Fibroblast of mammary gland (primary cell): Measurements from ENCODE around the gene MMADHC.

ENCODE experiments used
- DNase-seq: peaks from one replicate; pipeline ENCODE4 v3.0.0-alpha.2; 2010; ENCODE audit warnings: low read depth
- H3K4me3 ChIP-seq: 2 replicates; pipeline ENCODE4 v1.5.1; 2011; ENCODE audit warnings: low read depth, mild to moderate bottlenecking, low read length, moderate library complexity; ENCODE audit not compliant: control insufficient read depth
- TF ChIP-seq, protein P1 (sequence below): conservative IDR thresholded peaks from 2 replicates; pipeline ENCODE4 v1.5.1; 2011; ENCODE audit warnings: low read depth, low read length, inconsistent platforms; ENCODE audit not compliant: control insufficient read depth, insufficient read depth

Gene MMADHC

DNA sequence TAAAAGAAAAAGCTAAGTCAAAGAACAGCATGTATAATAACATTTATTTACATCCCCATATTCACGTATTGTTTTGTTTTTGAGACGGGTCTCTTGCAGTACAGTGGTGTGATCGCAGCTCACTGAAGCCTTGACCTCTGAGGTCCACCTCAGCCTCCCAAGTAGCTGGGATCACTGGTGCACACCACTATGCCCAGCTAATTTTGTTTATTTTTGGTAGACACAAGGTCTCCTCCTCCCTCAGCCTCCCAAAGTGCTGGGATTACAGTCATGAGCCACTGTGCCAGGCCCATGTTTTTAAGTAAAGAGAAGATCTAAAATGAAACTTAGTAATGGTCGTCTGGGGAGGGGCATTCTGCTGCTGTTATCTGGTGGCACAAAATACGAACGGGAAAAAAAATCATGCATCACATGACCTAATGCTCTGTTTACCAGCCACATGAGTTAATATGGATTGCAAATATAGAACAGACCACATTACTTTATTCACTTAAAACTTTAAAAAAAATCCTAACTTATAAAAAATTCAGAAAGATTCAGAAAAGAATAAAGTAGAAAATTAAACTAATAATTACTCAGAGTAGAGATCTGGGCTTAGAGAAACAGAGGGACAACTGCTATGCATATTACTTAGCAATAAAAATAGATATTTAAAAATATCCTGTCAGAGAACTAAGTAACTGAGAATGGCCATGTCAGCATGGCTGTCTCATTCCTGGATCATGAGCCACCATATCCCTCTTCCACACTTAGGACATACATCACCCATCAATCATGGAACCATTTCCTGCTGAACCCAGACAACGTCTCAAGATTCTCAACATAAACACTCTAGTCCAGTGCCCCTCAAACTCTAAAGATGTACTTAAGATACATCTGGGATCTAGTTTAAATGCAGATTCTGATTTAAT is 7.3 kb downstream of the MMADHC start:
- no peak overlapping the region for H3K4me3 ChIP-seq
- peak; percentile 47 for DNase-seq
- TF ChIP-seq, protein P1, sequence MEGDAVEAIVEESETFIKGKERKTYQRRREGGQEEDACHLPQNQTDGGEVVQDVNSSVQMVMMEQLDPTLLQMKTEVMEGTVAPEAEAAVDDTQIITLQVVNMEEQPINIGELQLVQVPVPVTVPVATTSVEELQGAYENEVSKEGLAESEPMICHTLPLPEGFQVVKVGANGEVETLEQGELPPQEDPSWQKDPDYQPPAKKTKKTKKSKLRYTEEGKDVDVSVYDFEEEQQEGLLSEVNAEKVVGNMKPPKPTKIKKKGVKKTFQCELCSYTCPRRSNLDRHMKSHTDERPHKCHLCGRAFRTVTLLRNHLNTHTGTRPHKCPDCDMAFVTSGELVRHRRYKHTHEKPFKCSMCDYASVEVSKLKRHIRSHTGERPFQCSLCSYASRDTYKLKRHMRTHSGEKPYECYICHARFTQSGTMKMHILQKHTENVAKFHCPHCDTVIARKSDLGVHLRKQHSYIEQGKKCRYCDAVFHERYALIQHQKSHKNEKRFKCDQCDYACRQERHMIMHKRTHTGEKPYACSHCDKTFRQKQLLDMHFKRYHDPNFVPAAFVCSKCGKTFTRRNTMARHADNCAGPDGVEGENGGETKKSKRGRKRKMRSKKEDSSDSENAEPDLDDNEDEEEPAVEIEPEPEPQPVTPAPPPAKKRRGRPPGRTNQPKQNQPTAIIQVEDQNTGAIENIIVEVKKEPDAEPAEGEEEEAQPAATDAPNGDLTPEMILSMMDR, result no peak

DNA sequence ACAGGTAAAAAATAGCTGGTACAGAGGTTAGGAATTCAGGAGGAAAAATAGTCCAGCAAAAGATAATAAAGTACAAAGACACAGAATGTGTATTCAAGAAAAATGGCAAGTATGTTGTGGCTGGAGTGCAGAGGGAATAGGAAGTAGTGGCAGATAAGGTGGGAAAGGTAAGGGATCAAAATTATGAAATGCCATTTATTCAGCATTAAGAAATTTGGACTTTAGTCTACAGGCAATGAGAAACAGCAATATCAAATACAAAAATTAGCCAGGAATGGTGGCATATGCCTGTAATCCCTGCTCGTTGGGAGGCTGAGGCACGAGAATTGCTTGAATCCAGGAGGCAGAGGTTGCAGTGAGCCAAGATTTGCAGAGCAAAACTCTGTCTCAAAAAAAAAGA is 10.3 kb downstream of the MMADHC start:
- TF ChIP-seq, protein P1, result no peak
- no peak overlapping the region for H3K4me3 ChIP-seq
- DNase-seq, result no peak

DNA sequence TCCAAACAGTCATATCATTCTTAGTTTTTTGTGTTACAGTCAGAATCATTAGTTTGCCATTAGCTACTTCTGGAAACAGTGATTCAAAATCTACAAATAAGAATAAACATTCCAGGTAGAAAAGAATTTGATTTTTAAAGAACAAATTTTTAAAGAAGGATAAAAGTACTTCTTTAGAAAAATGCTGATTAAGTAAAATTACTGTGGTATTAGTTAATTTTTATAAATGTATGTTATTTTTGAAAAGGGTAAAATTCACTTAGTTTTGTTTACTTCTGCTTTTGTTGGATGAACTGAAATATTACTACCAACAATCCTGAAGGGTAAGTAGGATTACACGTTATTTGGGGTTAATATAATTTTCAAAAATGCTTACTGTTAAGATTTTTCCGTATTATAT is 11.8 kb downstream of the MMADHC start:
- TF ChIP-seq, protein P1, result no peak
- no peak for DNase-seq
- no peak overlapping the region for H3K4me3 ChIP-seq

DNA sequence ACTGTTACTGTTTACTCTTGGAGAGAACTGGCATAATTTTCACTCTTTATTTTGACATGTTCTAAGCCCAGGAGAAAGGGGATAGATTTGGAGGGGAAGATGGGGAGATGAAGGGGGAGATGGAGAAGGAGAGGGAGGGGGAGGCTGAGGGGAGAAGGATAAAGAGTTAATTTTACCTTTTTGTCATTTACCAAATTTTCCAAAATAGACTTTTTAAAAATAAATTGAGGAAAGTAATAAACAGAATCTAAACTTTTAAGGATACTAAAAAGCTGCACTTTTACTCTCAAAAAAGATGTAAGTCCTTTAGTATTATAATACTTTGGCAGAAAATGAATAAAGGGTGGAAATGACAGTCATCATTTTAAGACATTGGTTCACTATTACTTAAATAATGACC is 12.3 kb downstream of the MMADHC start:
- TF ChIP-seq, protein P1, result no peak
- H3K4me3 ChIP-seq, result no peak overlapping the region
- no peak for DNase-seq

DNA sequence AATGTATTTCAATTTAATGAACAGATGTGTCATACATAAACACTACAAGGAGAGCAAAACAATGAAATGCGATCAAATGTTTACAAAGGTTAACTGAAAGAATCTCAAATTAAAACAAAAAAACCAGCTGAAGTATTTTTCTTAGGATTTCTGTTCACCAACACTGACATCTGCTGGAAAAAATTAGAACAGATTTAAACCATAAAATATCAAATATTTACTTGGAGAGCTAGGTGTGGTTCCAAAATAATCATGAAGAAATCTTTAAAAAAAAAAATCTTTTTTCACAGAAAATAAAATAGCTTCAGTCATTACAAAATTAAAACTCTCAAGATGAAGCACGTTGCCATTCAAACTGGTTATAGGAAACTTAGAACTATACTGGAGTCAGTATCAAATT is 13.8 kb downstream of the MMADHC start:
- TF ChIP-seq, protein P1, result peak; percentile 26
- no peak overlapping the region for H3K4me3 ChIP-seq
- DNase-seq, result peak; percentile 24

DNA sequence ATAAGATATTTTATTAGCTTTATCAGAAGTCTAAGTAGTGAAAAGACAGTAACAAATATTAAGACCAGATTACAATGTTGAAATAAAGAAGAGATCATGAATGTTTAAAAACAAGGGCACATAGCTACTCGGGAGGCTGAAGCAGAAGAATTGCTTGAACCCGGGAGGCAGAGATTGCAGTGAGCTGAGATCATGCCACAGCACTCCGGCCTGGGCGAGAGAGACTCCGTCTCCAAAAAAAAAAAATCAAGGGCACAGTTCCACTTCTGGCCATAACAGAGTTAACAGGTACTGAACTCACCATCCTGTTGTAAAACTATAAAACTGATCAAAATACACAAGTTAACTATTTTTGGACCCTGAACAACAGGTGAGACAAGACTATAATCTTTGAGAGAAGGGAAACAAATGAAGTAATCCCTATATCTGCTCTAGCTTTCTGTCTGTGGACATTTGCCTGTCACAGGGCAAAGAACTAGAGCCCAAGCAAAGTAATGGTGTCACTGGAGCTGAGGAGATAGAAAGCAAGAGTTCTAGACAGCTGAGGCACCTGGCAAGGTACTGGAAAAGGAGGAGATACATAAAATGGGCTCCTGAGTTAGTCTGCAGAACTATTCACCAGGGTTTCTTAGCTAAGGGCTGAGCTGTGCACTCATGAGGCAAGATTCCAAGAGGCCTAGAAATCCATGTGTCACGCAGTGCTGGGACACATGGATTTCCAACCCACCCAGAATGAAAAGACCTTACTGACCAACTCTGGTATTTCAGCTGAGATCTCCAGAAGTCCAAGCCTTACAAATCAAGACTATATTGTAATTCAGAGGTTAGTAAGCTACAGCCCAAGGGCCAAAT is 15.2 kb downstream of the MMADHC start:
- H3K4me3 ChIP-seq, result no peak overlapping the region
- no peak for DNase-seq
- TF ChIP-seq, protein P1, result no peak
